A549 (cell line): ENCODE measurements around the gene NEK7. TPM values are rescaled to one million over a fixed set of nuclear protein-coding genes. Genes with fewer than 3 reads are reported as not detected.

Experiments used
- ATAC-seq, 2 experiments: fragments of 200-7000 bp in 1 of 2; fragments of >200 bp in 1 of 2; cut with Nextera tagmentation in 1 of 2; cut with Tn5 transposase in 1 of 2; 3 replicates each; pipeline versions ENCODE4 v1.8.0 to v1.9.1; 2018 to 2020; ENCODE audit warnings: mild to moderate bottlenecking in 1 of 2, moderate library complexity in 1 of 2
- CTCF ChIA-PET: fragments of 300-600 bp; sonication (Branson Sonifier 250); formaldehyde crosslinking; extraction: SDS; loops from one replicate; lab custom pipeline; 2021; ENCODE audit warnings: antibody characterized with exemption, inconsistent platforms; lab: Yijun Ruan, JAX
- POLR2A ChIA-PET: fragments of 350-600 bp; formaldehyde crosslinking; extraction: SDS; loops from one replicate; lab custom pipeline; 2021; ENCODE audit warnings: antibody characterized with exemption, inconsistent platforms; lab: Yijun Ruan, JAX
- DNase-seq, 2 experiments: peaks; one replicate each; pipeline versions ENCODE4 v3.0.0 to v3.0.0-alpha.2; 2011 to 2016; ENCODE audit warnings: low read depth in 1 of 2, low spot score in 1 of 2
- FAIRE-seq: peaks from 2 replicates; lab custom pipeline; 2011; peaks lifted over from hg19 to GRCh38; lab: Jason Lieb, UNC
- H3K27ac ChIP-seq, 2 experiments: fragments of >200 bp; sonication (Bioruptor Twin); formaldehyde crosslinking; 3 replicates each; pipeline ENCODE4 v1.5.1; 2016 to 2017
- H3K4me1 ChIP-seq: fragments of >200 bp; sonication (Bioruptor Twin); formaldehyde crosslinking; 3 replicates; pipeline ENCODE4 v1.6.1; 2016
- H3K4me2 ChIP-seq: fragments of >200 bp; sonication (Bioruptor Twin); formaldehyde crosslinking; 3 replicates; pipeline ENCODE4 v1.6.1; 2016
- H3K4me3 ChIP-seq: fragments of >200 bp; sonication (Bioruptor Twin); formaldehyde crosslinking; 3 replicates; pipeline ENCODE4 v1.5.1; 2016
- H3K9me3 ChIP-seq: fragments of >200 bp; sonication (Bioruptor Twin); formaldehyde crosslinking; 3 replicates; pipeline ENCODE4 v1.6.1; 2016
- BHLHE40 ChIP-seq: IDR thresholded peaks from 2 replicates; pipeline ENCODE4 v1.6.1; 2012; ENCODE audit warnings: low read depth, low read length, inconsistent platforms
- CBX2 ChIP-seq: fragments of 200-600 bp; sonication (generic); IDR thresholded peaks from 2 replicates; pipeline ENCODE4 v1.6.1; 2016; ENCODE audit warnings: low read depth, mild to moderate bottlenecking, borderline replicate concordance
- CEBPB ChIP-seq, 2 experiments: fragments of >200 bp in 1 of 2; sonication (Bioruptor Twin) in 1 of 2; formaldehyde crosslinking in 1 of 2; IDR thresholded peaks; 2 replicates each; pipeline ENCODE4 v1.6.1; 2012 to 2016
- CHD2 ChIP-seq: fragments of 150-350 bp; IDR thresholded peaks from 2 replicates; pipeline ENCODE4 v1.6.1; 2014; ENCODE audit warnings: low read length; ENCODE audit not compliant: partially characterized antibody
- ELK1 ChIP-seq: fragments of 150-350 bp; IDR thresholded peaks from 2 replicates; pipeline ENCODE4 v1.6.1; 2014; ENCODE audit warnings: low read depth, mild to moderate bottlenecking, low read length
- FOSB ChIP-seq: fragments of 250-450 bp; sonication (Bioruptor Pico); IDR thresholded peaks from 2 replicates; pipeline ENCODE4 v1.5.0; 2020; ENCODE audit warnings: mild to moderate bottlenecking, moderate library complexity
- FOXS1 ChIP-seq: fragments of 250-450 bp; sonication (Bioruptor Pico); IDR thresholded peaks from 2 replicates; pipeline ENCODE4 v1.5.0; 2020; ENCODE audit warnings: mild to moderate bottlenecking, moderate library complexity
- HOXA7 ChIP-seq: fragments of 250-450 bp; sonication (Bioruptor Pico); IDR thresholded peaks from 2 replicates; pipeline ENCODE4 v1.5.0; 2020; ENCODE audit warnings: mild to moderate bottlenecking, moderate library complexity
- HOXB5 ChIP-seq: fragments of 250-450 bp; sonication (Bioruptor Pico); IDR thresholded peaks from 2 replicates; pipeline ENCODE4 v1.5.0; 2020; ENCODE audit warnings: mild to moderate bottlenecking, moderate library complexity
- KDM1A ChIP-seq: fragments of 200-600 bp; sonication (generic); IDR thresholded peaks from 2 replicates; pipeline ENCODE4 v1.6.1; 2016; ENCODE audit warnings: low read depth, mild to moderate bottlenecking
- KDM5A ChIP-seq: fragments of 200-600 bp; sonication (generic); IDR thresholded peaks from 2 replicates; pipeline ENCODE4 v1.6.1; 2016; ENCODE audit warnings: antibody characterized with exemption, mild to moderate bottlenecking
- MAFK ChIP-seq: fragments of 450-650 bp; IDR thresholded peaks from 2 replicates; pipeline ENCODE4 v1.6.1; 2014; ENCODE audit not compliant: partially characterized antibody
- NFE2L2 ChIP-seq: fragments of 150-350 bp; conservative IDR thresholded peaks from 2 replicates; pipeline ENCODE4 v1.6.1; 2014; ENCODE audit warnings: low read length
- NPAS2 ChIP-seq: fragments of 250-450 bp; sonication (Bioruptor Pico); IDR thresholded peaks from 2 replicates; pipeline ENCODE4 v1.8.0; 2022; ENCODE audit warnings: mild to moderate bottlenecking, moderate library complexity, borderline replicate concordance
- NR3C1 ChIP-seq: fragments of >200 bp; sonication (Bioruptor Twin); formaldehyde crosslinking; IDR thresholded peaks from 3 replicates; pipeline ENCODE4 v1.6.1; 2017
- PHF8 ChIP-seq: fragments of 200-600 bp; sonication (generic); IDR thresholded peaks from 2 replicates; pipeline ENCODE4 v1.6.1; 2016; ENCODE audit warnings: low read depth, mild to moderate bottlenecking, antibody characterized with exemption, moderate library complexity, borderline replicate concordance
- POLR2A ChIP-seq: IDR thresholded peaks from 2 replicates; pipeline ENCODE4 v1.6.1; 2012; ENCODE audit warnings: mild to moderate bottlenecking, low read length
- POLR2AphosphoS2 ChIP-seq: conservative IDR thresholded peaks from 2 replicates; pipeline ENCODE4 v1.6.1; 2012; ENCODE audit warnings: low read length, improper control_type of control experiment, inconsistent platforms
- RAD21 ChIP-seq, 2 experiments: fragments of >200 bp in 1 of 2; sonication (Bioruptor Twin) in 1 of 2; formaldehyde crosslinking in 1 of 2; IDR thresholded peaks in 1 of 2; conservative IDR thresholded peaks in 1 of 2; 2 replicates in 1 of 2; 3 replicates in 1 of 2; pipeline ENCODE4 v1.6.1; 2012 to 2018; ENCODE audit warnings: inconsistent platforms in 1 of 2
- RFX5 ChIP-seq: fragments of 450-650 bp; IDR thresholded peaks from 2 replicates; pipeline ENCODE4 v1.7.1; 2014; ENCODE audit warnings: antibody characterized with exemption, mild to moderate bottlenecking, moderate library complexity
- SMC3 ChIP-seq: fragments of >200 bp; sonication (Bioruptor Twin); formaldehyde crosslinking; IDR thresholded peaks from 3 replicates; pipeline ENCODE4 v1.6.1; 2018; ENCODE audit warnings: inconsistent platforms
- SREBF2 ChIP-seq: fragments of 450-650 bp; IDR thresholded peaks from 2 replicates; pipeline ENCODE4 v1.6.1; 2014; ENCODE audit warnings: mild to moderate bottlenecking, moderate library complexity
- TFCP2L1 ChIP-seq: fragments of 250-450 bp; sonication (Bioruptor Pico); IDR thresholded peaks from 2 replicates; pipeline ENCODE4 v1.5.0; 2021; ENCODE audit warnings: mild to moderate bottlenecking
- ZC3H11A ChIP-seq: fragments of 450-650 bp; IDR thresholded peaks from 2 replicates; pipeline ENCODE4 v1.6.1; 2014; ENCODE audit warnings: antibody characterized with exemption, mild to moderate bottlenecking
- ZNF302 ChIP-seq: fragments of 250-450 bp; sonication (Bioruptor Pico); IDR thresholded peaks from 2 replicates; pipeline ENCODE4 v1.9.0; 2021; ENCODE audit warnings: inconsistent platforms, mild to moderate bottlenecking, moderate library complexity
- ZSCAN20 ChIP-seq: fragments of 250-450 bp; sonication (Bioruptor Pico); IDR thresholded peaks from 2 replicates; pipeline ENCODE4 v1.8.0; 2022; ENCODE audit warnings: mild to moderate bottlenecking, moderate library complexity
- WGBS: methylation state at CpG from one replicate; pipeline ENCODE4 v1.1.6; 2017; ENCODE audit errors: missing lambda C conversion rate; 5-methylcytosine and 5-hydroxymethylcytosine counted together
- polyA plus RNA-seq, 4 experiments: library from polyadenylated mRNA; depleted of rRNA in 3 of 4; stranded (reverse); fragments of >200 nt; fragmentation: RNase III in 1 of 4; extraction: RNeasy Plus Mini Kit Qiagen cat#74134 plus additional on column Dnase treatment in 1 of 4; gene quantifications; 2 replicates in 3 of 4; 3 replicates in 1 of 4; pipeline ENCODE4 v1.2.3, GENCODE V29; 2011 to 2017
- TF ChIP-seq, protein P1 (sequence below): fragments of >200 bp; sonication (Bioruptor Twin); formaldehyde crosslinking; IDR thresholded peaks from 2 replicates; pipeline ENCODE4 v1.6.1; 2016
- TF ChIP-seq, protein P2 (sequence below): IDR thresholded peaks from 2 replicates; pipeline ENCODE4 v1.6.1; 2012; ENCODE audit warnings: low read depth, borderline replicate concordance
- TF ChIP-seq, protein P3 (sequence below): fragments of 250-450 bp; sonication (Bioruptor Pico); IDR thresholded peaks from 2 replicates; pipeline ENCODE4 v1.5.0; 2021; ENCODE audit warnings: mild to moderate bottlenecking, moderate library complexity, borderline replicate concordance

Gene NEK7
- polyA plus RNA-seq, 2 of the 4 experiments (the other 2 are of a cell fraction) = 15.9 to 62.9 TPM

DNA sequence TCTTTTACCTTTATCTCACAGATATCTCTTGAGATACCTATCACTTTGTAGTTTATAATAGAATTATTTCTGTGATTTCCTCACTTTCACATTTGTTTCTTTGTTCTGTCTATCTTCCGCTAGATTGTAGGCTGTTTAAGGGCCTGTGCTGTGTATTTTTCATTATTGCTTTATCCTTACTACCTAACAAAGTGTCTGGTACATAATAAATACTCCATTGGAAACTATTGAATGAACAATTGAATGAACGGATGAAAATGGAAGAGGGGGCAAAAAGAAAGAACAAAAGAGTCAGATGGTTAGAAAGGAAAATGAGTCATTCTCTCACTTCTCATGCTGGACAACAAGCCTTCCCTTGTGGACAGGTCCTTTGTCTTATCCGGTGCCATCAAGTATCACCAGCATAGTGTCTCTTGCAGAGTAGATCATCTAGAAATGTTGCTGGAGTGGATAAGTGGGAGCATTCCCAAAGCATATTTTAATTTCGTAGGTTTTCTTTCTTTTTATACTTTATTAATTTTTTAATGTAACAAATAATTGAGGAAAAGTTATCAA is 159.8 kb downstream of the NEK7 start:
- no peak for TF ChIP-seq FOXS1 (CRISPR knock-in tag)
- TF ChIP-seq ZC3H11A = no peak
- no peak for TF ChIP-seq RFX5
- TF ChIP-seq KDM1A = no peak
- TF ChIP-seq NPAS2 = no peak
- TF ChIP-seq, protein P1, sequence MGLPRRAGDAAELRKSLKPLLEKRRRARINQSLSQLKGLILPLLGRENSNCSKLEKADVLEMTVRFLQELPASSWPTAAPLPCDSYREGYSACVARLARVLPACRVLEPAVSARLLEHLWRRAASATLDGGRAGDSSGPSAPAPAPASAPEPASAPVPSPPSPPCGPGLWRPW = no peak
- no peak for TF ChIP-seq CEBPB (IDR thresholded peaks at IDR 0.05)
- no peak for TF ChIP-seq RAD21 (conservative IDR thresholded peaks at IDR 0.05 in 1 of 2, IDR thresholded peaks at IDR 0.05 in 1 of 2)
- TF ChIP-seq, protein P2, sequence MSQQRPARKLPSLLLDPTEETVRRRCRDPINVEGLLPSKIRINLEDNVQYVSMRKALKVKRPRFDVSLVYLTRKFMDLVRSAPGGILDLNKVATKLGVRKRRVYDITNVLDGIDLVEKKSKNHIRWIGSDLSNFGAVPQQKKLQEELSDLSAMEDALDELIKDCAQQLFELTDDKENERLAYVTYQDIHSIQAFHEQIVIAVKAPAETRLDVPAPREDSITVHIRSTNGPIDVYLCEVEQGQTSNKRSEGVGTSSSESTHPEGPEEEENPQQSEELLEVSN = no peak
- no peak for TF ChIP-seq KDM5A
- TF ChIP-seq TFCP2L1 (CRISPR knock-in tag) = no peak
- TF ChIP-seq MAFK = no peak
- no peak for TF ChIP-seq SREBF2
- TF ChIP-seq POLR2AphosphoS2 = no peak
- ChIA-PET CTCF (no interaction called here), POLR2A (no interaction called here)
- DNase-seq = no peak
- no peak for ATAC-seq
- Histone ChIP-seq H3K4me2 (no peak overlapping the region), H3K4me3 (no peak overlapping the region), H3K27ac (no peak overlapping the region), H3K4me1 (no peaks in the 10 kb centered on the region), H3K9me3 (no peaks in the 10 kb centered on the region)
- 92% methylated on average over 4 of the region's 4 CpGs for WGBS
- no peak for FAIRE-seq

DNA sequence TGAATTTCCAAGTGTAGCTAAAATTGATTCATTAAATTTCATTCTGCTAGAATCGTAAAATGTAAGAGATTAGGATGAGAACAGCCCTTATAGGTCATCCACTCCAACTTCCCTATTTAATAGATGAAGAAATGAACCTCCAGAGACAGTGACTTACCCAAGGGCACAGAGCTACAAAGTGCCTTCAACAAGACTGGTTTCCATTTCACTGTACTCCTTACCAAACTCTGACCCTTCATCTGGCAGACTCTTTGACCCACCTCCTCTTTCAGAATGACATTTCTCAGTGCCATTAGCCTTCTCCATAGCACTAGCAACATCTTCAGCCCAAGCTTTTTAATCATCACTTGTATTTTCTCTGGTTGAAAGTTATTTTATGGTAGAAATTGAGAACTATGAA is 161.3 kb downstream of the NEK7 start:
- ChIA-PET POLR2A (no interaction called here), CTCF (no interaction called here)
- Histone ChIP-seq H3K4me2 (no peak overlapping the region), H3K4me1 (no peaks in the 10 kb centered on the region), H3K4me3 (no peak overlapping the region), H3K9me3 (no peaks in the 10 kb centered on the region), H3K27ac (no peak overlapping the region)
- ATAC-seq (no peak), FAIRE-seq (no peak), DNase-seq (no peak)
- 79% methylated on average over 1 of the region's 1 CpG for WGBS
- no peak for TF ChIP-seq PHF8

DNA sequence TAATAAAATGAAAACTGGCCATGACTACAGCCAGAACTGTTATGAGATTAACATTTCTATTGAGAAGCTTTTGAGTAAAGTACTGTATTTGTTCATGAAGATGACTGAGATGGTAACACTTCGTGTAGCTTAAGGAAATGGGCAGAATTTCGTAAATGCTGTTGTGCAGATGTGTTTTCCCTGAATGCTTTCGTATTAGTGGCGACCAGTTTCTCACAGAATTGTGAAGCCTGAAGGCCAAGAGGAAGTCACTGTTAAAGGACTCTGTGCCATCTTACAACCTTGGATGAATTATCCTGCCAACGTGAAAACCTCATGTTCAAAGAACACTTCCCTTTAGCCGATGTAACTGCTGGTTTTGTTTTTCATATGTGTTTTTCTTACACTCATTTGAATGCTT is 164.0 kb downstream of the NEK7 start:
- H3K4me1 ChIP-seq = no peaks in the 10 kb centered on the region
- H3K4me2 ChIP-seq = no peak overlapping the region
- no peak for ATAC-seq
- TF ChIP-seq HOXB5 (CRISPR knock-in tag) (no peak), NR3C1 (no peak), POLR2A (no peak), KDM5A (no peak), CBX2 (no peak), ZNF302 (no peak), NFE2L2 (no peak), SMC3 (no peak), ZSCAN20 (CRISPR knock-in tag) (no peak), BHLHE40 (no peak), CHD2 (no peak), ELK1 (no peak), NPAS2 (no peak), HOXA7 (CRISPR knock-in tag) (no peak), RFX5 (no peak), FOSB (CRISPR knock-in tag) (no peak), ZC3H11A (no peak)
- TF ChIP-seq, protein P3, sequence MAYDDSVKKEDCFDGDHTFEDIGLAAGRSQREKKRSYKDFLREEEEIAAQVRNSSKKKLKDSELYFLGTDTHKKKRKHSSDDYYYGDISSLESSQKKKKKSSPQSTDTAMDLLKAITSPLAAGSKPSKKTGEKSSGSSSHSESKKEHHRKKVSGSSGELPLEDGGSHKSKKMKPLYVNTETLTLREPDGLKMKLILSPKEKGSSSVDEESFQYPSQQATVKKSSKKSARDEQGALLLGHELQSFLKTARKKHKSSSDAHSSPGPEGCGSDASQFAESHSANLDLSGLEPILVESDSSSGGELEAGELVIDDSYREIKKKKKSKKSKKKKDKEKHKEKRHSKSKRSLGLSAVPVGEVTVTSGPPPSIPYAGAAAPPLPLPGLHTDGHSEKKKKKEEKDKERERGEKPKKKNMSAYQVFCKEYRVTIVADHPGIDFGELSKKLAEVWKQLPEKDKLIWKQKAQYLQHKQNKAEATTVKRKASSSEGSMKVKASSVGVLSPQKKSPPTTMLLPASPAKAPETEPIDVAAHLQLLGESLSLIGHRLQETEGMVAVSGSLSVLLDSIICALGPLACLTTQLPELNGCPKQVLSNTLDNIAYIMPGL (CRISPR knock-in tag) = no peak
- no peak overlapping the region for H3K4me3 ChIP-seq
- no peak for DNase-seq
- no peak overlapping the region for H3K27ac ChIP-seq
- no peaks in the 10 kb centered on the region for H3K9me3 ChIP-seq
- ChIA-PET CTCF (no interaction called here), POLR2A (no interaction called here)
- 88% methylated on average over 6 of the region's 6 CpGs for WGBS
- FAIRE-seq = no peak
